H7 (cell line): ENCODE results near the gene TEKT4. TPM values are rescaled to one million over a fixed set of nuclear protein-coding genes. Genes with fewer than 3 reads are reported as not detected.
"Not testable (repeated sequence)": the region's sequence is repeated elsewhere in the genome, so short reads cannot be mapped to it uniquely, and the experiment has no call there.

Experiments
- DNase-seq: peaks from one replicate; pipeline ENCODE4 v3.0.0; 2012
- H3K27me3 ChIP-seq: 2 replicates; pipeline ENCODE4 v1.6.0; 2011; ENCODE audit warnings: mild to moderate bottlenecking, low read length; ENCODE audit not compliant: control insufficient read depth, insufficient read depth
- H3K36me3 ChIP-seq: replicated peaks from 2 replicates; pipeline ENCODE4 v1.5.1; 2011; ENCODE audit warnings: low read length; ENCODE audit not compliant: control insufficient read depth, insufficient read depth
- H3K4me3 ChIP-seq: 2 replicates; pipeline ENCODE4 v1.5.1; 2011; ENCODE audit warnings: low read depth, mild to moderate bottlenecking, control low read depth, low read length, moderate library complexity; ENCODE audit not compliant: insufficient read depth
- total RNA-seq: library from RNA; depleted of rRNA; stranded (reverse); fragments of >200 nt; shearing (Covaris generic); gene quantifications from 2 replicates; pipeline ENCODE4 v1.2.3, GENCODE V29; 2014

Gene TEKT4
- total RNA-seq, 1 experiment from 2014 or later: not detected

DNA sequence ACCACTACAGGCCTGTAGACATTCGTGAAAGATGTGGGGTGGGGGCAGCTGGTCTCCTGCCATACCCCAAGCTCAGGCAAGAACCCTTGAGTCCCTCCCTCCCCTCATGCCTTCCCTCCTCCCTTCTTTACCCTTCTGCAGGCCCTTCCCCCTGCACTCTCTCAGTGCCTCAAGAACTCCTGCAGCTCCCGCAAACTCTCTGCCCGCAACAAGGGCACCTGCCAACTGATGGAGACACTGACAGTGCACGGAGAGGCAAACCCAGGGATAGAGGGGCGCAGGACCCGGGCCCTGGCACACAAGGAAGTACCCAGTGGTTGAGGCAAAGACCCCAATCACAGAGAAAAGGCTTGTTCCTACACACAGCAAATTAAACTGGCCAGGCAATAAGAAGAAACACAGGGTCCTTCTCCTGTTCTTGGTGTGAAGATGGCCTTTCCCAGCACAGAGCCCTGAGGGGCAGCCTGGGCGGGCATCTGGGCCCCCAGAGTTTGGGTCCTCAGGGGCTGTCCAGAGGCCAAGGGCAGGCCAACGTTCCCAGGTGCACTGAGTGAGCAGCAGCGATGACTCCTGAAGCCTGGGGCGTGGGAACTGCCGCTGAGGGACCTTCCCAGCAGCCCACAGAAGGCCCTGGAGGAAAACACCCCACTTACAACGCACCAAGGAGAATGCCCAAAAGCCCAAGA is 1.6 kb downstream of the TEKT4 start:
- no peak overlapping the region for H3K4me3 ChIP-seq
- no peak for DNase-seq
- H3K27me3 ChIP-seq: peaks cover 20% of the 10 kb centered on the region
- no peaks in the 10 kb centered on the region for H3K36me3 ChIP-seq

GRCh38 chr2:94873362-94874276 is 2.4 kb downstream of the TEKT4 start:
- DNase-seq: no peak
- Histone ChIP-seq H3K4me3 (no peak overlapping the region), H3K36me3 (no peaks in the 10 kb centered on the region), H3K27me3 (peaks cover 20% of the 10 kb centered on the region)

DNA sequence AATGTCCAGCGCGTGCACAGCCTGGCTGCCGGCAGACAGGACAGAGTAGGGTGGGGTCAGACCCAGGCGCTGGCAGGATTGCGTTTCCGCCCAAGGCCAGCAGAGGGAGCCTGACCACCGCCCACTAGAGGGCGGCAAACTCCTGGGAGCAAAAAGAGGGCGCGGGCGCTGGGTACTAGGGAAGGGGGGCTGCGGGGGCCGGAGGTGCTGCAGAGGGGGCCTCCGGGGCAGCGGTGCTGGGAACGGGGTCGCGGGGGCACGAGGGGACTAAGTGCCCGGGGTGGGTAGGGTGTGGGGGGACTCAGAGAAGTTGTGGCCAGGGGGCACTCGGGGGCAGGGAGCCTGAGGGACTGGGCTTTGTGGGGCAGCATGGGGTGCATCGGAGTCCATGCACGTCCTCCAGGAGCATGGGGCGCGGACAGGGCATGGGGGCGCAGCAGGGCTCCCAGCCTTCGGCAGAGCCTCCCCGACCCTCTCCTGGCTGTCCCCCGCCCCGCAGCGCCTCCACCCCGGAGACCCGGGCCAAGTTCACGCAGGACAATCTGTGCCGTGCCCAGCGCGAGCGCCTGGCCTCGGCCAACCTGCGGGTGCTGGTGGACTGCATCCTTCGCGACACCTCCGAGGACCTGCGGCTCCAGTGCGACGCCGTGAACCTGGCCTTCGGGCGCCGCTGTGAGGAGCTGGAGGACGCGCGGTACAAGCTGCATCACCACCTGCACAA is 3.2 kb downstream of the TEKT4 start:
- no peaks in the 10 kb centered on the region for H3K36me3 ChIP-seq
- DNase-seq: peak; percentile 96
- H3K4me3 ChIP-seq: peak overlapping the region; percentile 19; the same call in 1 of the 2 replicates
- peaks cover 20% of the 10 kb centered on the region for H3K27me3 ChIP-seq

DNA sequence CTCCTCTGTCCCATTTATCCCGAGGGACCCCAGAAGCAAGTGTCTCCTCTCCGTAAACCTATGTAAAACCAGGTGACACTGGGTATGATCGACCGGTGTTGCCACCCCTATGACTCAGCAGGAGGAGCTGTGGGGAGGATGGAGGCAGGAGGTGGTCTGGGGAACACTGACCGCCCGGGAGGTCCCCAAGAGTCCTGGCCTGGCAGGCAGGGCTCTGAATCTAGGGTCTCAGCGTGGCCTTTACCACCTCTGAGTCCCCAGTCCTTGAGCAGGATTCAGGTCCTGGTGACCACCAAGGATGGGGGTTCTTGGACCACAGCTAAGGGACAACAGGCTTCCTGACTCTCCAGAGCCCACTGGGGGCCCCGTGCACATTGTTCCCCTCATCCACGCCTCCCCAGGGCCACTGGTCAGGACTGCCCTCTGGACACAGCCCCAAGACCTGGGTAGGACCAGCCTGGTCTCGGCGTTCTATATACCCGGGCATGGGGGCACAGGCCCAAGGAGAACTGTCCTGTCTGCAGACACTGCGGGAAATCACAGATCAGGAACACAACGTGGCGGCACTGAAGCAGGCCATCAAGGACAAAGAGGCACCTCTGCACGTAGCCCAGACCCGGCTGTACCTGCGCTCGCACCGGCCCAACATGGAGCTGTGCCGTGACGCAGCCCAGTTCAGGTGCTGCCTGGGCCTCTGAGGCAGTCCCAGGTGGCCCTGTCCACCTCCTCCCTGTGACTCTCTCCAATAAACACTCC is 4.0 kb downstream of the TEKT4 start:
- H3K36me3 ChIP-seq: no peaks in the 10 kb centered on the region
- DNase-seq: no peak
- H3K4me3 ChIP-seq: no peak overlapping the region
- H3K27me3 ChIP-seq: peaks cover 20% of the 10 kb centered on the region

DNA sequence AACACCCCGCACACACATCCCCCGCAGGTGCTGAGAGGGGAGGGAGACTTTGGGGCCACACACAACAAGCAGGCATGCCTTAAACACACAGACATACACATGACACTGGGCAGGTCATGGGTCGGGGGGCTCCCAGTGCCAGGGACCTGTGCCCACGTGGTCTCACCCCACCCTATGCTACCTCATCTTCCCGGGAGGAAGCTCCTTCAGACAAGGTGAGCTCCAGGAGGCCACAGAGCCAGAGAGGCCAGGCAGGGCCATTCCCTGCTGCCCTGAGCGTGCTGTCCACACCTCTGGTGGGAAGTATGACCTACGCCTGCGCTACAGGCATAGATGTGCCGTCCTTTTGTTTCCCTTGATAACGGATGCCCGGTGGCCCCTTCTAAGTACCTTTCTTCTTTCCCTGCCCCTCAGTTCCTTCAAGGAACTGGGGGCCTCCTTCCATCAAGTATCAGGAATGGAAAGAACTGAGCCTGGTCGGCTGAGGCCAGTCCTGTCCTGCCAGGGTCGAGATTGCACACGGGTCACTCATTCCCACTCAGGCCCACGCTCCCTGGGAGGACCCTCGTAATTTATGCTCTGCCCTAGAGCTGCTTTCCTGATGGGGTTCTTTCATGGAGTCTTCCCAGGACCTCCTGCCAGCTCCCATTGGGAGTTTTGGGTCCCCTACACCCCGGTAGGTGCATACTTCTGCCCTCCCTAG is 4.7 kb downstream of the TEKT4 start:
- DNase-seq: no peak
- Histone ChIP-seq H3K27me3 (peaks cover 20% of the 10 kb centered on the region), H3K36me3 (no peaks in the 10 kb centered on the region), H3K4me3 (no peak overlapping the region)

DNA sequence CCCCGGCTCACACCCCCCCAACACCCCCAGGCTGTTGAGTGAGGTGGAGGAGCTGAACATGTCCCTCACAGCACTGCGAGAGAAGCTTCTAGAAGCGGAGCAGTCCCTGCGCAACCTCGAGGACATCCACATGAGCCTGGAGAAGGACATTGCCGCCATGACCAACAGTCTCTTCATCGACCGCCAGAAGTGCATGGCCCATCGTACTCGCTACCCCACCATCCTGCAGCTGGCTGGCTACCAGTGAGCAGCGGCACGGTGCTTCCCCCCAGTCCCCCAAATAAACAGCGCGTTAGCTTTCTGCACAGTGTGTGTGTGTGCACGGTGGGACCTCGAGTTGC is 5.3 kb downstream of the TEKT4 start:
- Histone ChIP-seq H3K27me3 (peaks cover 17% of the 10 kb centered on the region), H3K4me3 (no peak overlapping the region), H3K36me3 (no peaks in the 10 kb centered on the region)
- DNase-seq: no peak

GRCh38 chr2:94877129-94877528 is 5.9 kb downstream of the TEKT4 start:
- Histone ChIP-seq H3K36me3 (no peaks in the 10 kb centered on the region), H3K4me3 (no peak overlapping the region), H3K27me3 (peaks cover 11% of the 10 kb centered on the region)
- no peak for DNase-seq

DNA sequence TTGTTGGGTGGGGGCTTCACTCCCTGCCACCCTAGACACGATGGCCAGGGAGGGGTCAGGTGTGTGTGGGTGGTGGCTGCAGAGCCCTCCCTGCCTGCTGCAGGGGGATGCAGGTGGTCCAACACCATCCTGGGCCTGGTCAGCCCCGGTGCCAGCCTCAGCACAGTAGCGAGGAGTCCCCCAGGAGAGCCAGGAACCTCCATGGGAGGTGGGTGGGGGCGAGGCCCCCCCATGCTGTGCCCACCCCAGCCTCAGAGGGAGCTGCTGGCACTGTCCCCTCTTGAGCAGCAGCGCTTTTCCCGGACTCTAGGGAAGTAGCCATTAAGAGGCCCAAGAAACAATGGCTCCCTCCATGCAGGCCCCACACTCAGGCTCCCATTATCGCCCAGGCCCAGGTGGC is 7.3 kb downstream of the TEKT4 start:
- H3K36me3 ChIP-seq, DNase-seq, H3K4me3 ChIP-seq, H3K27me3 ChIP-seq: not testable (repeated sequence)

DNA sequence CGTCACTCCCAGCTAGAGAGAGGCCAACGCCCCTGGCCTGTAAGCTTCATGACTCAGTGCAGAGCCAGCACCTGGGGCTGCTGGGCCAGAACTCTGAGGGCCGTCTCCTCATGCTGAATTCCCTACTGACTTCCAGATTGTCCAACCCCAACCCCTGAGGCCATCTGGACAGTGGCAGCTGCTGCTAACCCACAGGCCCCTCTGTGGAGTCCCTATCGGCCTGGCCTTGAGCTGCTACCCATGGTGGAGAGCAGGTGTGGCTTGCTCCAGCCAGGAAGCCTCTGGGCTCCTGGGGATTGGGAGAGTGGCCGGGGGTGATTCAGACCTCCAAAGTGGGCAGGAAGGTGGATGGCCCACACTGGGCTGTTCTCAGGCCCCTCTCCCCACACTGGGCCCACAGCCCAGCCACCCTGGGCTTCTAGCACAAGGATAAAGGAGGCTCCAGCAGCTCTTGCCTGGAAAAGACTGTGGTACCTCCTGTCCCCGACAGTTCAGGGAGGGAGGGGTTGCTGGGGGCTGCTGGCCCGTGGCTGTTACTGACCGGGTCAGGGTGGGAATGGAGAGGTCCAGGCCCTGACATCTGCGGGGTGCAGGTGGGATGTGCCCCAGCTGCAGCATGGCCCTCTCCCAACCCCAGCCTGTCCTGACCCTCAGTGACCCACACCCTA is 8.2 kb downstream of the TEKT4 start:
- DNase-seq: no peak
- Histone ChIP-seq H3K27me3 (no peaks in the 10 kb centered on the region), H3K36me3 (no peaks in the 10 kb centered on the region), H3K4me3 (no peak overlapping the region)

- Histone ChIP-seq H3K36me3 (no peaks in the 10 kb centered on the region), H3K4me3 (no peak overlapping the region), H3K27me3 (no peaks in the 10 kb centered on the region)
- DNase-seq: no peak
These were observed 8.8 kb downstream of the TEKT4 start for GRCh38 chr2:94879982-94880377.

GRCh38 chr2:94880507-94880906 is 9.3 kb downstream of the TEKT4 start:
- Histone ChIP-seq H3K27me3 (no peaks in the 10 kb centered on the region), H3K36me3 (no peaks in the 10 kb centered on the region), H3K4me3 (no peak overlapping the region)
- no peak for DNase-seq

DNA sequence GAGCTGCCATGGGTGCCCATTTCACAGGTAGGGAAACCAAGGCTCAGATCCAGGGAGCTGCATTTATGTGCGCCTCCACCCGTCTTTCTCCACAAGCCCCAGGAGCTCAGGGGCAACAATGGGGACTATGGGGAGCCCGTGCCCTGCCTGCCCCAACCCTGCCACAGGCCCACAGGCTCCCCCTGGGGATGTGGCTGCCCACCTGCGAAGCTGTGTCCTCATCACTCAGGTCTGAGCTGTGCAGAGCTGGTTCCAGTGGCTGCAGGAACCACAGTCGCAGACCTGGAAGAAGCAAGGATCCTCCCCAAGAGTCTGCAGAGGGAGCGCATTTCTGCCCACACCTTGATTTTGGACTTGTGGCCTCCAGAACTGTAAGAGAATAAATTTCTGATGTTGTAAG is 9.8 kb downstream of the TEKT4 start:
- no peak overlapping the region for H3K4me3 ChIP-seq
- no peak for DNase-seq
- H3K36me3 ChIP-seq: no peaks in the 10 kb centered on the region
- H3K27me3 ChIP-seq: no peaks in the 10 kb centered on the region

GRCh38 chr2:94890234-94890633 is 19.0 kb downstream of the TEKT4 start:
- no peaks in the 10 kb centered on the region for H3K36me3 ChIP-seq
- H3K4me3 ChIP-seq: no peak overlapping the region
- H3K27me3 ChIP-seq: no peaks in the 10 kb centered on the region
- peak; percentile 50 for DNase-seq
